Stomach (tissue), 9 donors: Measurements from ENCODE around the gene FANCC. TPM values are rescaled to one million over a fixed set of nuclear protein-coding genes. Genes with fewer than 3 reads are reported as not detected.
"Not testable (repeated sequence)": the region's sequence is repeated elsewhere in the genome, so short reads cannot be mapped to it uniquely, and the experiment has no call there.

Experiments
- DNase-seq, 2 donors: peaks; one replicate each; pipeline versions ENCODE4 v3.0.0 to v3.0.0-alpha.2; 2013 to 2019
- H3K27ac ChIP-seq, 5 donors: fragments of 200-600 bp in 4 of 5; sonication (generic) in 4 of 5; one replicate each; pipeline ENCODE4 v1.5.1; 2013 to 2019; ENCODE audit warnings: mild to moderate bottlenecking in 1 of 5, moderate library complexity in 1 of 5
- H3K27me3 ChIP-seq, 3 donors: fragments of 200-600 bp; sonication (generic); one replicate each; pipeline ENCODE4 v1.5.1; 2017 to 2019; ENCODE audit warnings: mixed run types in 1 of 3
- H3K36me3 ChIP-seq, 4 donors: fragments of 200-600 bp; sonication (generic); 1 replicate in 3 of 4; 2 replicates in 1 of 4; pipeline ENCODE4 v1.5.1; 2016 to 2019
- H3K4me1 ChIP-seq, 4 donors: fragments of 200-600 bp; sonication (generic); one replicate each; pipeline ENCODE4 v1.5.1; 2016 to 2019
- H3K4me3 ChIP-seq, 4 donors: fragments of 200-600 bp; sonication (generic) in 3 of 4; one replicate each; pipeline ENCODE4 v1.5.1; 2016 to 2019; ENCODE audit warnings: mild to moderate bottlenecking in 1 of 4
- H3K9me3 ChIP-seq, 4 donors: fragments of 200-600 bp; sonication (generic); one replicate each; pipeline ENCODE4 v1.5.1; 2016 to 2019
- CTCF ChIP-seq, 7 experiments: fragments of 450-650 bp in 4 of 7; fragments of 200-600 bp in 3 of 7; sonication (generic) in 3 of 7; IDR thresholded peaks; one replicate each; pipeline ENCODE4 v1.5.1; 2016 to 2019; ENCODE audit warnings: antibody characterized with exemption in 7 of 7, control low read depth in 2 of 7, mild to moderate bottlenecking in 1 of 7
- EP300 ChIP-seq: sonication (generic); formaldehyde crosslinking; IDR thresholded peaks from one replicate; pipeline ENCODE4 v1.6.1; 2017; ENCODE audit warnings: antibody characterized with exemption
- POLR2A ChIP-seq, 4 donors: fragments of 450-650 bp; IDR thresholded peaks; one replicate each; pipeline ENCODE4 v1.6.1; 2016; ENCODE audit warnings: antibody characterized with exemption in 4 of 4, control low read depth in 2 of 4, mild to moderate bottlenecking in 1 of 4, moderate library complexity in 1 of 4
- POLR2AphosphoS5 ChIP-seq, 3 donors: sonication (generic); formaldehyde crosslinking; IDR thresholded peaks; one replicate each; pipeline ENCODE4 v1.6.1; 2016; ENCODE audit warnings: antibody characterized with exemption in 3 of 3
- WGBS, 5 donors: extraction: QIAGEN DNeasy Blood & Tissue Kit in 3 of 5; methylation state at CpG; one replicate each; pipeline versions ENCODE4 v1.1.5 to v1.1.7; 2013 to 2018; 5-methylcytosine and 5-hydroxymethylcytosine counted together
- intact Hi-C: fragments of 100-400 bp; cut with DNase I; formaldehyde crosslinking; loops from one replicate; pipeline ENCODE4 v1.15.1; 2023; ENCODE audit warnings: low total_unique reads
- polyA plus RNA-seq, 3 donors: library from polyadenylated mRNA; stranded (reverse); fragments of 200-250 nt; gene quantifications; one replicate each; pipeline ENCODE4 v1.2.3, GENCODE V29; 2013
- total RNA-seq, 5 donors: library from RNA; depleted of rRNA; stranded (reverse); fragments of >200 nt; gene quantifications; one replicate each; pipeline versions ENCODE4 v1.1.0 to v1.2.3, GENCODE V29; 2014 to 2016
- donor health status: healthy with polysubstance abuse.
- donor health status: Bipolar disorder and iron deficiency.
- donor health status: healthy.

The FANCC gene
- total and polyA plus RNA-seq, 8 donors: 3.1 to 24.5 (median 7.1) TPM

GRCh38 chr9:95297316-95297715 lies 20.2 kb downstream of the FANCC start:
- Histone ChIP-seq H3K4me3 (no peak overlapping the region), H3K27me3 (no peaks in the 10 kb centered on the region), H3K4me1 (no peaks in the 10 kb centered on the region), H3K36me3 (no peaks in the 10 kb centered on the region), H3K27ac (no peak overlapping the region), H3K9me3 (no peaks in the 10 kb centered on the region)
- WGBS, 5 donors: 77 to 92% (median 86%) methylated on average over 3 of the region's 3 CpGs
- no peak for TF ChIP-seq POLR2A (IDR thresholded peaks at IDR 0.05)
- DNase-seq: no peak
- intact Hi-C loops: no loop called here

- Histone ChIP-seq H3K4me3 (no peak overlapping the region), H3K4me1 (no peaks in the 10 kb centered on the region), H3K36me3 (no peaks in the 10 kb centered on the region), H3K9me3 (no peaks in the 10 kb centered on the region), H3K27me3 (no peaks in the 10 kb centered on the region), H3K27ac (no peak overlapping the region)
- DNase-seq: no peak
- TF ChIP-seq EP300: no peak
- TF ChIP-seq POLR2AphosphoS5 (IDR thresholded peaks at IDR 0.05): no peak
- no peak for TF ChIP-seq CTCF (IDR thresholded peaks at IDR 0.05)
- TF ChIP-seq POLR2A (IDR thresholded peaks at IDR 0.05): no peak
- intact Hi-C loops: no loop called here
- 94 to 100% (median 97%) methylated on average over 1 of the region's 1 CpG for WGBS, 5 donors
Observed at GRCh38 chr9:95296761-95297160, 20.7 kb downstream of the FANCC start.

GRCh38 chr9:95293296-95293695 lies 24.2 kb downstream of the FANCC start:
- H3K27ac ChIP-seq, H3K9me3 ChIP-seq, H3K36me3 ChIP-seq, H3K27me3 ChIP-seq, H3K4me1 ChIP-seq, H3K4me3 ChIP-seq, DNase-seq, intact Hi-C loops: not testable (repeated sequence)
- WGBS, 5 donors: 91 to 97% (median 95%) methylated on average over 6 of the region's 6 CpGs

GRCh38 chr9:95292226-95292625 lies 25.3 kb downstream of the FANCC start:
- DNase-seq: no peak
- 94 to 99% (median 98%) methylated on average over 10 to 41 of the region's 41 CpGs for WGBS, 5 donors
- no peak overlapping the region for H3K4me3 ChIP-seq
- intact Hi-C loops: no loop called here
- no peaks in the 10 kb centered on the region for H3K4me1 ChIP-seq
- TF ChIP-seq CTCF (IDR thresholded peaks at IDR 0.05): no peak
- no peak for TF ChIP-seq EP300
- TF ChIP-seq POLR2AphosphoS5 (IDR thresholded peaks at IDR 0.05): no peak
- TF ChIP-seq POLR2A (IDR thresholded peaks at IDR 0.05): no peak
- H3K27ac ChIP-seq: no peak overlapping the region
- H3K36me3 ChIP-seq: no peaks in the 10 kb centered on the region
- H3K27me3 ChIP-seq: no peaks in the 10 kb centered on the region
- H3K9me3 ChIP-seq: no peaks in the 10 kb centered on the region

GRCh38 chr9:95286151-95286550 lies 31.4 kb downstream of the FANCC start:
- 51 to 70% (median 60%) methylated on average over 2 of the region's 2 CpGs for WGBS, 5 donors
- Histone ChIP-seq H3K9me3 (peaks cover 0 to 3% (median 1%) of the 10 kb centered on the region in 4 donors), H3K36me3 (no peaks in the 10 kb centered on the region), H3K27ac (no peak overlapping the region), H3K4me3 (no peak overlapping the region), H3K27me3 (no peaks in the 10 kb centered on the region), H3K4me1 (peaks cover 0 to 21% (median 10%) of the 10 kb centered on the region in 4 donors)
- no peak for TF ChIP-seq EP300
- intact Hi-C loops: no loop called here
- no peak for DNase-seq

GRCh38 chr9:95285307-95285706 lies 32.2 kb downstream of the FANCC start:
- Histone ChIP-seq H3K4me3 (no peak overlapping the region), H3K36me3 (no peaks in the 10 kb centered on the region), H3K9me3 (peaks cover 0 to 10% (median 5%) of the 10 kb centered on the region in 4 donors), H3K27ac (no peak overlapping the region), H3K4me1 (peaks cover 0 to 21% (median 10%) of the 10 kb centered on the region in 4 donors), H3K27me3 (no peaks in the 10 kb centered on the region)
- TF ChIP-seq POLR2A (IDR thresholded peaks at IDR 0.05) (no peak), EP300 (no peak), CTCF (IDR thresholded peaks at IDR 0.05) (no peak), POLR2AphosphoS5 (IDR thresholded peaks at IDR 0.05) (no peak)
- intact Hi-C loops: no loop called here
- WGBS, 5 donors: 43 to 57% (median 50%) methylated on average over 1 of the region's 1 CpG
- no peak for DNase-seq
